GM18502 (cell line): ENCODE data around the gene KHK.
"Not testable (repeated sequence)": the region's sequence is repeated elsewhere in the genome, so short reads cannot be mapped to it uniquely, and the experiment has no call there.

Experiments
- ATAC-seq: cut with Tn5 transposase; IDR thresholded peaks from one replicate; pipeline ENCODE4 v1.9.1; 2021; ENCODE audit warnings: mild to moderate bottlenecking; ENCODE audit not compliant: unreplicated experiment, poor library complexity

KHK gene

GRCh38 chr2:27094353-27094984, 7.9 kb downstream of the KHK start:
- ATAC-seq, result no peak

GRCh38 chr2:27095427-27095744, 8.8 kb downstream of the KHK start:
- no peak for ATAC-seq

DNA sequence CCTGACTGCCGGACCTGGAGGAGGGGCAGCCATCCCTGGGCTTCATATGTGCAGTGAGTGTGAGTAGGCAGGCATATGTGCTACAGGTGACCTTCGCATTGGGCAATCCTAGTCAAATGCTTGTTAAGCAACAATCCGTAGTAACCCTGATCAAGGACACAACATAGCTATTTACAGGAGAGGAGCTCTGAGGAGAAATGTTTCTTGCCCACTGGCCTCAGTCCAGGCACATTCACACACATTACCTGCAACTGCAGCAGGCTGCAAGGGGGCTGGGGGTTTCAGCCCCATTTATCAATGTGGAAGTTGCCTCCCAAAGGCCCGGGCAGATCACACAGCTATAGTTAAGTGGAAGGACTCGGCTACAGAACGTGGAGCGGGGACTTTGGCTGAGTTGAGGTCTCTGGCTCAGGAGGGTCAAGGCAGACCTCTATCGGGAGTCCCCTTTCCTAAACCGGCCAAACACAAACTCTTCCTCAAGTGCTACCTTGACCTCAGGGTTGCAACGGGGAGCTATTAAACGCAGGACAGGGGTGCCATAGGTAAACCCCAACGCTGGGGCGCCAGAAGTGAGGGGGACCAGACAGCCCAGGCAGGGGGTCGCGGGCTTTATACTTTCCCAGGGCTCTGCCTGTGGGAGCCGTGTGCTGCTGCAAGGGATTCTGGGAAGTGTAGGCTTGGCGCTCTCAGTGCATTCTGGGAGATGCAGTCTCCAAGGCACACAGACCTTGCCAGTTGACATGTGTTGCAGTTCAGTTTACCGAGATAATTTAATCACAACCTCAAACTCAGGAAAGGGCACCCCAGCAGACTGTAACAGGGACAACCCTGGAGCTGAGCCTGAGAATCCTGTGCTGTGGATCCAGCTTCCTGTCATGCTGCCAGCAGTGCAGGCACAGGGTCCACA, 9.4 kb downstream of the KHK start:
- no peak for ATAC-seq

GRCh38 chr2:27096748-27097297, 10.3 kb downstream of the KHK start:
- no peak for ATAC-seq

- no peak for ATAC-seq
These were observed 10.8 kb downstream of the KHK start for GRCh38 chr2:27097341-27097740.

DNA sequence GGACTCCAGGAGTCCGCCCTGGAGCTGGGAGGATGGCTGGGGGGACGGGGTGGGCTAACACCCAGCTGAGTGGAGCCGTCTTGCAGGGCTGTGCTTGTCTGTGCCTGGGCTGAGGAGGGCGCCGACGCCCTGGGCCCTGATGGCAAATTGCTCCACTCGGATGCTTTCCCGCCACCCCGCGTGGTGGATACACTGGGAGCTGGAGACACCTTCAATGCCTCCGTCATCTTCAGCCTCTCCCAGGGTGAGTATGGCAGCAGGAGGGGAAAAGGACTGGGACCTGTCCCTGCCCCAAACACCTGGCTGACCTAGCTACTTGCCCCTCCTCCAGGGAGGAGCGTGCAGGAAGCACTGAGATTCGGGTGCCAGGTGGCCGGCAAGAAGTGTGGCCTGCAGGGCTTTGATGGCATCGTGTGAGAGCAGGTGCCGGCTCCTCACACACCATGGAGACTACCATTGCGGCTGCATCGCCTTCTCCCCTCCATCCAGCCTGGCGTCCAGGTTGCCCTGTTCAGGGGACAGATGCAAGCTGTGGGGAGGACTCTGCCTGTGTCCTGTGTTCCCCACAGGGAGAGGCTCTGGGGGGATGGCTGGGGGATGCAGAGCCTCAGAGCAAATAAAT, 12.9 kb downstream of the KHK start:
- no peak for ATAC-seq

DNA sequence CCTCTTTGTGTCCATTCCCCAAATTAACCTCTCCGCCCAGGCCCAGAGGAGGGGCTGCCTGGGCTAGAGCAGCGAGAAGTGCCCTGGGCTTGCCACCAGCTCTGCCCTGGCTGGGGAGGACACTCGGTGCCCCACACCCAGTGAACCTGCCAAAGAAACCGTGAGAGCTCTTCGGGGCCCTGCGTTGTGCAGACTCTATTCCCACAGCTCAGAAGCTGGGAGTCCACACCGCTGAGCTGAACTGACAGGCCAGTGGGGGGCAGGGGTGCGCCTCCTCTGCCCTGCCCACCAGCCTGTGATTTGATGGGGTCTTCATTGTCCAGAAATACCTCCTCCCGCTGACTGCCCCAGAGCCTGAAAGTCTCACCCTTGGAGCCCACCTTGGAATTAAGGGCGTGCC, 13.5 kb downstream of the KHK start:
- ATAC-seq, result no peak

DNA sequence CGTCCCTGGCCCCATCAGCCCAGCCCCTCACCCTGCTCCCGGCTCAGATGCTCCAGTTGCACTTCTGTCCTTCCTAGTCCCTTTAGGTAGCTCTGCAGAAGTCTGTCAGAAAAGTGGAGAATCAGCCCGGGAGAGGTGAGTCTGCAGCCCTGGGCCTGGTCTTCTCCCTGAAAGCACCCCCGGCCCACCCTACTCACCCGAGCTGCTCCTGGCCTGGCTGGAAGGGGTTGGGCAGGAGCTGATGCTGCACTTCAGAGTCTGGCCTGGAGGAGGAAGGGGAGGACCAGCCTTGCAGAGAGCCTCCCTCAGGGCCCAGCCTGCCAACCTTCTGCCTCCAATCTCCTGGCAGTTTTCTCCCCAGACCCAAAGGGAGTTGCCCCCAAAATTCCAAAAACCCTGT, 15.8 kb downstream of the KHK start:
- ATAC-seq, result no peak

- no peak for ATAC-seq
These were observed 19.4 kb downstream of the KHK start for GRCh38 chr2:27105981-27106380.

- no peak for ATAC-seq
These were observed 21.6 kb downstream of the KHK start for GRCh38 chr2:27108221-27108620.

DNA sequence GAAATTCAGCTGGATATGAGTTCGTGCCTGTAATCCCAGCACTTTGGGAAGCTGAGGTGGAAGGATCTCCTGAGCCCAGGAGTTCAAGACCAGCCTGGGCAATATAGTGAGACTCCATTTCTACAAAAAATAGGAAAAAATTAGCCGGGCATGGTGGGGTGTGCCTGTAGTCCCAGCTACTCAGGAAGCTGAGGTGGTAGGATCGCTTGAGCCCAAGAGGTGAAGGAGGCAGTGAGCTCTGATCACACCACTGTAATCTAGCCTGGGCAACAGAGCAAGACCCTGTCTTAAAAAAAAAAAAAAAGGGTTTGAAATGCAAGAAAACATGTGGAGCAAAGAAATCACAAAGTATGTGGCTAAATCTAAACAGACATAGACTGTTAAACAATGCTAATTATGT, 22.5 kb downstream of the KHK start:
- no peak for ATAC-seq

- ATAC-seq, result not testable (repeated sequence)
These were observed 24.2 kb downstream of the KHK start for GRCh38 chr2:27110603-27111352.

DNA sequence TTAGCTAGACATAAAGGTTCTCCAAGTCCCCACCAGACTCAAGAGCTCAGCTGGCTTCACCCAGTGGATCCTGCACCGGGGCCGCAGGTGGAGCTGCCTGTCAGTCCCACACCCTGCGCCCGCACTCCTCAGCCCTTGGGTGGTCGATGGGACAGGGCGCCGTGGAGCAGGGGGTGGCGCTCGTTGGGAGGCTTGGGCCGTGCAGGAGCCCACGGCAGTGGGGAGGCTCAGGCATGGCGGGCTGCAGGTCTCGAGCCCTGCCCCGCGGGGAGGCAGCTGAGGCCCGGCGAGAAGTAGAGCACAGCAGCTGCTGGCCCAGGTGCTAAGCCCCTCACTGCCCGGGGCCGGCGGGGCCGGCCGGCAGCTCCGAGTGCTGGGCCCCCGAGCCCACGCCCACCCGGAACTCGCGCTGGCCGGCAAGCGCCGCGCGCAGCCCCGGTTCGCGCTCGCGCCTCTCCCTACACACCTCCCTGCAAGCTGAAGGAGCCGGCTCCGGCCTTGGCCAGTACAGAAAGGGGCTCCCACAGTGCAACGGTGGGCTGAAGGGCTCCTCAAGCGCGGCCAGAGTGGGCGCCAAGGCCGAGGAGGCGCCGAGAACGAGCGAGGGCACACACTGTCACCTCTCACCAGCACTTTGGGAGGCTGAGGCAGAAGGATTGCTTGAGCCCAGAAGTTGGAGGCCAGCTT, 25.0 kb downstream of the KHK start:
- not testable (repeated sequence) for ATAC-seq

DNA sequence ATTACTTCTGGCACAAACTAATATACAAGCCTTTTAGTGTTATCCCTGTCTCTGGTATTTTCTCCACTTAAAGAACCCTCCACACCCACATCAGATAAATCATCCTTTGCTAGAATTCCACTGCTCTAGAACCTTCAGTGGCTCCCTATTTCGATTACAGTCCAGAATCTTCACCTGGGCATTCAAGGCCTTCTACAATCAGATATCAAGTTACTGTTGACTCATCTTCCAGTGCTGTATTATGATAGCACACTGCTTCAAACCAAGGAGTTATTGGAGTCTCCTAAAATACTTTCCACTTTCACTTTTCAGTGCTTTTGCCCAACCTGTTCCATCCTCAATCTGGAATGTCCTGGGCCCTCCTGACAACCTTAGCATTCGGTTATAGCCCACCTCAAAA, 28.9 kb downstream of the KHK start:
- ATAC-seq, result no peak

DNA sequence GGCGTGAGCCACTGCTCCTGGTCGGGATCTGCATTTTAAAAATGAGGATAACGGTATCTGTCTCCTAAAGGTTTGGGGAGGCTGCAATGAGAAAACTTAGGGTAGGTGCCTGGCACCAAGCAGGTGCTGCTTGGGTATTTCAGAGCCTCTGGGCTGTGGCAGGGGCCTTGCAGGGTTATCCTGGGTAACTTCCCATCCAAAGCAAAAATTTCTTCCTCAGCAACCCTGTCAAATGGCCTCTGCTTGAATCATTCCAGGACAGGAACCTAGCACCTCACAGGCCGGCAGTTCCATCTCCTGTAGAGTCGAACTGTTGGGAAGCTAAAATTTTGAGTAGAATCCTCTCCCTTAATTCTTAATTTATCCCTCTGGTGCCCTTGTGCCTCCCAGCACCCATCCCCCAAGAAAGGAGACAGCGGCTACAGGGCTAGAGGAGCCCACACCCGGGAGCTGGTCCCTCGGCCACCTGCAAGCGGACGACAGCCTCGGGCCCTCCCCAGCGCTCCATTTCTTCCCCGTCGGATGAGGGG, 31.5 kb downstream of the KHK start:
- no peak for ATAC-seq

DNA sequence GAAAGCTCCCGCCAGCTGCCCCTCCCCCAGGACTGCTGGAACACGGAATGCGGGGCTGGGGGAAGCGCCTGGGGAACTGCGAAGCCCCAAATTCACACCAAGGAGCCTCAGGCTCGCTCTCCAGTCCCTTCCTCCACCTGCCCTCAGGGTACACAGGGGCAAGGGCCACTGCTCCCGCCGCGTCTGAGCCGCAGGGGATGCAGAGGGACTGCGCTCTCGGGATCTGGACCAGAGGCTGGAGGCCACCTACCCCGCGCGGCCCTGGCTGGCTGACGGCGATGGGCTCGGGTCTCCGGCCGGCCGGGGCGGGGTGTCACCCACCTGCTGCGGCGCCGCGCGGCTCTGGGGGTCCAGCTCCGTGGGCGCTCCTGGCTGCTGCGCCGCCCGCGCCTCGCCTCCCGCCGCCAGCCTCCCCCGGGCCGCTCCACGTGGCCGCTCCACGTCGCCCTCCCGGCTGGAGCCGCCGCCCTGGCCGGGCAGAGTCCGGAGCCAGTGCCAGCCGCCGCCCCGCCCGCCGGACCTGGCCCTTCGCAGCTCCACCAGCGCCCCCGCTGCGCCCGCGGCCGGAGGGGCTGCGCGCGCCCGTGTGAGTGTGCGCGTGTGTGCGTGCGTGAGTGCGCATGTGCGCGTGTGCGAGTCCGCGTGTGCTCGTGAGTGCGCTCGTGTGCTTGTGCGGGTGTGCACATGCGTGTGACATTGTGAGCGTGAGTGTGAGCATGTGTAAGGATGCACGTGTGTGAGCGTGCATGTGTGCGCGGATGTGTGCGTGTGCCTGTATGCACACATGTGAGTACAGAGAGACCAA, 32.2 kb downstream of the KHK start, which contains the start of gene CGREF1:
Gene CGREF1, minus strand, starts transcription at position 604 of the 805 bp plus-strand sequence. CDS start 14,762 bp downstream, outside the sequence.
- ATAC-seq, result no peak

DNA sequence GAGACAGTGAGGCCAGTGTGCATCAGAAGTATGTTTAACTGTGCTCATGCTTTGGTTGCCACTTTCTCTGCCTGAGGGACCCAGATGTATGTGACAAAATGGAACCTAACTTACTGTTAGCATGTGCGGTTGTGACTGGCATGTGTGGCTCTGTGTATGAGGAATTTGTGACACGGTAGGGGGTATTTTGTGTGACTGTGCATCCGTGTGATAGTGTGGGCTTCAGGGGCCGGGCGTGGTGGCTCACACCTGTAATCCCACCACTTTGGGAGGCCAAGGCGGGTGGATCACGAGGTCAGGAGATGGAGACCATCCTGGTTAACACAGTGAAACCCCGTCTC, 32.7 kb downstream of the KHK start:
- ATAC-seq, result not testable (repeated sequence)

GRCh38 chr2:27121906-27122305, 35.3 kb downstream of the KHK start:
- ATAC-seq, result no peak

DNA sequence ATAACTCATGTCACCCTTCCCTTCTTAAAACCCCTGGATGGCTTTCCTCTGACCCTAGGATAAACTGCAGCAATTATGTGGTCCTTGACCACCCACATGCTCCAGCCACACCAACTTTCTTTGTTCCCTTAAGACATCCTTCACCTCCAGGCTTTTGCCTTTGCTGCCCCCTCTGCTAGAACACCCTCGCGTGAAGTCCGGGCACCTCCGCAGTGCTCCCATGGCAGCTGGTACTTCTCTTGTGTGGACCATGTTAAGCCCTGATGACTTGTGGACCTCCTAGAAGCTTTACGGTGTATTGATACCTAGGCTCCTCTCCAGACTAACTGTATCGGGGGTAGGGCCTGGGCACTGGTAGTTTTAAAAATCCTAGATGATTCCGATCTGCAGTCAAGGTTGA, 36.2 kb downstream of the KHK start:
- ATAC-seq, result no peak
